CD14-positive monocyte (primary cell): ENCODE data around the gene PRR36. TPM values are rescaled to one million over a fixed set of nuclear protein-coding genes. Genes with fewer than 3 reads are reported as not detected.

Source experiments
- DNase-seq, 3 donors: peaks; one replicate each; pipeline ENCODE4 v3.0.0-alpha.2; 2011 to 2022
- H2AFZ ChIP-seq: 2 replicates; pipeline ENCODE4 v1.6.0; 2012; ENCODE audit warnings: mild to moderate bottlenecking, low read depth, low read length, inconsistent platforms; ENCODE audit not compliant: insufficient read depth, poor library complexity, severe bottlenecking
- H3K27ac ChIP-seq, 2 donors: 1 replicate in 1 of 2; 2 replicates in 1 of 2; pipeline ENCODE4 v1.5.1; 2012 to 2013; ENCODE audit warnings: low read length in 2 of 2, control low read depth in 1 of 2, inconsistent platforms in 1 of 2, low read depth in 1 of 2, mild to moderate bottlenecking in 1 of 2
- H3K27me3 ChIP-seq, 2 donors: one replicate each; pipeline versions ENCODE4 v1.6.0 to v1.6.1; 2011 to 2013; ENCODE audit warnings: low read length in 2 of 2; ENCODE audit not compliant: control insufficient read depth in 2 of 2, insufficient read depth in 2 of 2
- H3K36me3 ChIP-seq, 2 donors: replicated peaks in 1 of 2; 1 replicate in 1 of 2; 2 replicates in 1 of 2; pipeline versions ENCODE4 v1.5.1 to v1.6.1; 2012 to 2013; ENCODE audit warnings: low read length in 2 of 2, control low read depth in 1 of 2, inconsistent platforms in 1 of 2, mild to moderate bottlenecking in 1 of 2; ENCODE audit not compliant: insufficient read depth in 2 of 2, control insufficient read depth in 1 of 2
- H3K4me1 ChIP-seq, 2 donors: 1 replicate in 1 of 2; 2 replicates in 1 of 2; pipeline versions ENCODE4 v1.5.1 to v1.6.1; 2012 to 2013; ENCODE audit warnings: low read length in 2 of 2, control low read depth in 1 of 2, inconsistent platforms in 1 of 2, mild to moderate bottlenecking in 1 of 2, moderate library complexity in 1 of 2; ENCODE audit not compliant: insufficient read depth in 2 of 2, control insufficient read depth in 1 of 2
- H3K4me2 ChIP-seq: replicated peaks from 2 replicates; pipeline ENCODE3; 2012; ENCODE audit warnings: low read length, moderate library complexity, mild to moderate bottlenecking; ENCODE audit not compliant: poor library complexity, severe bottlenecking; ENCODE audit errors: extremely low read depth
- H3K4me3 ChIP-seq, 3 experiments: fragments of 200-600 bp in 1 of 3; sonication (generic) in 1 of 3; replicated peaks in 1 of 3; 1 replicate in 2 of 3; 2 replicates in 1 of 3; pipeline ENCODE4 v1.5.1; 2011 to 2013; ENCODE audit warnings: low read length in 3 of 3, mild to moderate bottlenecking in 3 of 3, control low read depth in 2 of 3, low read depth in 2 of 3, inconsistent platforms in 1 of 3, moderate library complexity in 1 of 3
- H3K79me2 ChIP-seq: 2 replicates; pipeline ENCODE4 v1.6.0; 2012; ENCODE audit warnings: mild to moderate bottlenecking, control low read depth, inconsistent platforms, low read length, moderate library complexity; ENCODE audit not compliant: insufficient read depth
- H3K9ac ChIP-seq: 2 replicates; pipeline ENCODE4 v1.6.0; 2017; ENCODE audit warnings: low read length, mild to moderate bottlenecking; ENCODE audit not compliant: insufficient read depth, poor library complexity, severe bottlenecking
- H3K9me3 ChIP-seq, 2 donors: replicated peaks in 1 of 2; 1 replicate in 1 of 2; 2 replicates in 1 of 2; pipeline versions ENCODE4 v1.5.1 to v1.6.1; 2012 to 2013; ENCODE audit warnings: low read length in 2 of 2, control low read depth in 1 of 2; ENCODE audit not compliant: control insufficient read depth in 1 of 2, insufficient read depth in 1 of 2
- H4K20me1 ChIP-seq: 2 replicates; pipeline ENCODE4 v1.6.0; 2012; ENCODE audit warnings: mild to moderate bottlenecking, low read length, control low read depth, moderate library complexity; ENCODE audit not compliant: insufficient read depth
- H3K27ac Mint-ChIP-seq, 7 donors: one replicate each; pipeline ENCODE4 v1.8.0; 2020; ENCODE audit warnings: mild to moderate bottlenecking in 7 of 7, mixed read lengths in 7 of 7, moderate library complexity in 6 of 7, inconsistent platforms in 2 of 7
- H3K27me3 Mint-ChIP-seq, 3 donors: one replicate each; pipeline ENCODE4 v1.8.0; 2021 to 2022; ENCODE audit warnings: low read depth in 3 of 3, mild to moderate bottlenecking in 3 of 3, mixed read lengths in 3 of 3, moderate library complexity in 3 of 3, inconsistent platforms in 1 of 3
- H3K36me3 Mint-ChIP-seq, 2 donors: one replicate each; pipeline ENCODE4 v1.8.0; 2020; ENCODE audit warnings: mixed read lengths in 2 of 2, inconsistent platforms in 1 of 2, mild to moderate bottlenecking in 1 of 2
- H3K4me1 Mint-ChIP-seq: one replicate; pipeline ENCODE4 v1.8.0; 2020; ENCODE audit warnings: mild to moderate bottlenecking, mixed read lengths
- H3K4me3 Mint-ChIP-seq, 2 donors: one replicate each; pipeline ENCODE4 v1.8.0; 2020; ENCODE audit warnings: mild to moderate bottlenecking in 2 of 2, mixed read lengths in 2 of 2, moderate library complexity in 1 of 2
- H3K9me3 Mint-ChIP-seq, 7 donors: one replicate each; pipeline ENCODE4 v1.8.0; 2020 to 2022; ENCODE audit warnings: mixed read lengths in 7 of 7, mild to moderate bottlenecking in 6 of 7, moderate library complexity in 6 of 7, inconsistent platforms in 2 of 7
- WGBS: methylation state at CpG from one replicate; pipeline ENCODE4 v1.1.5; 2013; ENCODE audit warnings: missing lambda C conversion rate; ENCODE audit not compliant: insufficient coverage; 5-methylcytosine and 5-hydroxymethylcytosine counted together
- intact Hi-C, 2 donors: fragments of 100-400 bp; cut with micrococcal nuclease; formaldehyde crosslinking; loops; one replicate each; pipeline versions ENCODE4 v1.15.0 to v1.15.1; 2023
- polyA plus RNA-seq, 3 donors: library from polyadenylated mRNA; depleted of rRNA in 1 of 3; unstranded in 2 of 3; stranded (reverse) in 1 of 3; fragments of 300-500 nt in 2 of 3; fragments of >200 nt in 1 of 3; fragmentation: Illumina TruSeq in 2 of 3; gene quantifications; 1 replicate in 2 of 3; 2 replicates in 1 of 3; pipeline ENCODE4 v1.2.3, GENCODE V29; 2012 to 2021
- TF ChIP-seq, protein P1 (sequence below): fragments of 200-600 bp; IDR thresholded peaks from one replicate; pipeline ENCODE4 v1.8.0; 2022; ENCODE audit warnings: antibody characterized with exemption, mild to moderate bottlenecking

Gene PRR36
- polyA plus RNA-seq, 3 donors = not detected

DNA sequence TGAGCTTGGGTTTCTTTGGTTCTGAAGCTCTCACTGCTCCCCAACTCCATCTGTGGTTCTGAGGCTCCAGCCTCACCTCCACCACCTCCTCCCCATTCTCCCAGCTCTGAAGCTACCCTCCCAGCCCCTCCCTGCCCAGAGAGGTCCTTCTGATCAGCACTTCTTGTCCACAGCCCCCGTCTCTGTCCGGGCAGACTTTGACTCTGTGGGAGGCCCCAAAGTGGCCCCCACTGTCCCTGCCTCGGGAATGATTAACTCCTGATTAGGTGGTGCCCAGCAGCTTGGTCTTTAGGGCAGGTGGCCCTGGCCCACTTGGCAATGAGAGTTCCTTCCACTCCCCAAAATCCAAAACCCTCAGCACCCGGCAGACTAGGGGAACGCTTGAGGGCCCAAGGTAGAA is 29.8 kb downstream of the PRR36 start:
- WGBS = no CpG with 5 or more reads among the region's 5 CpGs
- H3K27me3 Mint-ChIP-seq = peaks cover 0 to 2% (median 1%) of the 10 kb centered on the region in 3 donors
- H3K9me3 Mint-ChIP-seq = peaks cover 0 to 5% (median 0%) of the 10 kb centered on the region in 7 donors
- Histone ChIP-seq H3K79me2 (no peaks in the 10 kb centered on the region), H3K9me3 (no peaks in the 10 kb centered on the region), H2AFZ (no peak overlapping the region), H3K4me2 (no peak overlapping the region), H3K27ac (no peak overlapping the region), H3K4me1 (no peaks in the 10 kb centered on the region), H3K9ac (no peak overlapping the region), H4K20me1 (no peaks in the 10 kb centered on the region), H3K36me3 (no peaks in the 10 kb centered on the region), H3K4me3 (no peak overlapping the region), H3K27me3 (no peaks in the 10 kb centered on the region)
- TF ChIP-seq, protein P1, sequence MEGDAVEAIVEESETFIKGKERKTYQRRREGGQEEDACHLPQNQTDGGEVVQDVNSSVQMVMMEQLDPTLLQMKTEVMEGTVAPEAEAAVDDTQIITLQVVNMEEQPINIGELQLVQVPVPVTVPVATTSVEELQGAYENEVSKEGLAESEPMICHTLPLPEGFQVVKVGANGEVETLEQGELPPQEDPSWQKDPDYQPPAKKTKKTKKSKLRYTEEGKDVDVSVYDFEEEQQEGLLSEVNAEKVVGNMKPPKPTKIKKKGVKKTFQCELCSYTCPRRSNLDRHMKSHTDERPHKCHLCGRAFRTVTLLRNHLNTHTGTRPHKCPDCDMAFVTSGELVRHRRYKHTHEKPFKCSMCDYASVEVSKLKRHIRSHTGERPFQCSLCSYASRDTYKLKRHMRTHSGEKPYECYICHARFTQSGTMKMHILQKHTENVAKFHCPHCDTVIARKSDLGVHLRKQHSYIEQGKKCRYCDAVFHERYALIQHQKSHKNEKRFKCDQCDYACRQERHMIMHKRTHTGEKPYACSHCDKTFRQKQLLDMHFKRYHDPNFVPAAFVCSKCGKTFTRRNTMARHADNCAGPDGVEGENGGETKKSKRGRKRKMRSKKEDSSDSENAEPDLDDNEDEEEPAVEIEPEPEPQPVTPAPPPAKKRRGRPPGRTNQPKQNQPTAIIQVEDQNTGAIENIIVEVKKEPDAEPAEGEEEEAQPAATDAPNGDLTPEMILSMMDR = no peak
- H3K4me3 Mint-ChIP-seq = no peak overlapping the region
- H3K27ac Mint-ChIP-seq = no peak overlapping the region
- DNase-seq = no peak
- H3K4me1 Mint-ChIP-seq = peaks cover 5% of the 10 kb centered on the region
- H3K36me3 Mint-ChIP-seq = peaks cover 0 to 4% of the 10 kb centered on the region in 2 donors
- intact Hi-C loops = no loop called here

DNA sequence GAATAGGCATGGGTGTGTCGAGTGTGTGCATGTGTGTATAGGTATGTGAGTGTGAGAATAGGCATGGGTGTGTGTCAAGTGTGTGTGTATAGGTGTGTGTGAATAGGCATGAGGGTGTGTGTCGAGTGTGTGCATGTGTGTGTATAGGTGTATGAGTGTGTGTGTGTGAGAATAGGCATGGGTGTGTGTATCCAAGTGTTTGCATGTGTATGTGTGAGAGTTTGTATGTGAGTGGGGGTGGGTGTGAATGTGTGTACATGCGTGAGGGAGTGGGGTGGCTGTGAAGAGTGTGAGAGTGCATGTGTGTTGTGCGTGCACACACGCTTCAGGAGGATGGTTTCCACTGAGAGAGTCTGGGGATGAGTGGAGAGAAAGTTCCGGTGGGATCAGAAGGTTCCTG is 30.7 kb downstream of the PRR36 start:
- H3K9me3 Mint-ChIP-seq = peaks cover 0 to 5% (median 0%) of the 10 kb centered on the region in 7 donors
- peaks cover 0 to 6% (median 1%) of the 10 kb centered on the region in 3 donors for H3K27me3 Mint-ChIP-seq
- H3K27ac ChIP-seq = no peak overlapping the region
- WGBS = 93% methylated on average over 5 of the region's 6 CpGs
- H2AFZ ChIP-seq = no peak overlapping the region
- peaks cover 5% of the 10 kb centered on the region for H3K4me1 Mint-ChIP-seq
- H3K36me3 Mint-ChIP-seq = peaks cover 0 to 2% of the 10 kb centered on the region in 2 donors
- H3K9ac ChIP-seq = no peak overlapping the region
- H3K4me1 ChIP-seq = no peaks in the 10 kb centered on the region
- H3K4me3 ChIP-seq = no peak overlapping the region
- DNase-seq = no peak
- no peaks in the 10 kb centered on the region for H3K27me3 ChIP-seq
- H3K79me2 ChIP-seq = no peaks in the 10 kb centered on the region
- no peak overlapping the region for H3K4me2 ChIP-seq
- TF ChIP-seq, protein P1 = no peak
- H3K9me3 ChIP-seq = no peaks in the 10 kb centered on the region
- H3K27ac Mint-ChIP-seq = no peak overlapping the region
- no peaks in the 10 kb centered on the region for H3K36me3 ChIP-seq
- H3K4me3 Mint-ChIP-seq = no peak overlapping the region
- intact Hi-C loops = no loop called here
- H4K20me1 ChIP-seq = no peaks in the 10 kb centered on the region
